Gastroesophageal sphincter (tissue), 3 donors: ENCODE results near the gene TFF3.

Experiments
- CTCF ChIP-seq, 4 experiments: fragments of 200-600 bp in 2 of 4; fragments of 450-650 bp in 2 of 4; sonication (generic) in 1 of 4; IDR thresholded peaks; one replicate each; pipeline ENCODE4 v1.5.1; 2017 to 2019; ENCODE audit warnings: antibody characterized with exemption in 4 of 4, mild to moderate bottlenecking in 2 of 4, moderate library complexity in 2 of 4
- POLR2A ChIP-seq, 2 donors: fragments of 450-650 bp; IDR thresholded peaks; one replicate each; pipeline ENCODE4 v1.6.1; 2017; ENCODE audit warnings: antibody characterized with exemption in 2 of 2, mild to moderate bottlenecking in 2 of 2, moderate library complexity in 1 of 2

- no peak for TF ChIP-seq POLR2A (IDR thresholded peaks at IDR 0.05)
- no peak for TF ChIP-seq CTCF (IDR thresholded peaks at IDR 0.05)
These were observed 42.9 kb downstream of the TFF3 start for GRCh38 chr21:42272109-42272962.
